GM12892 (cell line): Measurements from ENCODE around the gene FAM210A.

ENCODE experiments used
- POLR2A ChIP-seq: IDR thresholded peaks from 2 replicates; pipeline ENCODE4 v1.6.1; 2011; ENCODE audit warnings: low read depth, low read length, control low read depth
- POLR2AphosphoS5 ChIP-seq: IDR thresholded peaks from 2 replicates; pipeline ENCODE4 v1.6.1; 2011; ENCODE audit warnings: low read depth, low read length, control low read depth
- TAF1 ChIP-seq: IDR thresholded peaks from 2 replicates; pipeline ENCODE4 v1.6.1; 2011; ENCODE audit warnings: low read depth, mild to moderate bottlenecking, control low read depth, low read length, borderline replicate concordance

DNA sequence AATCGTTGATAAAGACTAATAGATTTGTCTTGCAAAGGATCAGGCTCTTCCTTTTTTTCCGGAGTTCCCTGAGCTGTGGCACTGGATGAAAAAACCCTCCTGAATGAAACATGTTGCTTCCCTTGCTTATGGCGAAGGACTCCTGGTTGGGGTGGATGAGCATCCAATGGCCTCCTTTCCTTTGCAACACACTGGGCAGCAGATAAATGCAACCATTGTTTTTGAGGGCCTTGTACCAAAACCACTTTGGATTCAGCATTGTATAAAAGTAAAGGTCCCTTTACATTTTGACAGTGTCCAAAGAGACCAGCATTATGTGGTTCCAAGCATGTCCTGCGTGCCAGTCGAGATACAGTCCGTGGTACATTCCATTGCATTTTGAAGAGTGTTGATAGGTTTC lies 44.7 kb downstream of the FAM210A start:
- no peak for TF ChIP-seq POLR2A
- TF ChIP-seq POLR2AphosphoS5 = no peak
- no peak for TF ChIP-seq TAF1
